ENCODE measurements around the gene ARF3. TPM values are rescaled to one million over a fixed set of nuclear protein-coding genes. Genes with fewer than 3 reads are reported as not detected.

Gene ARF3
- total RNA-seq, 6 experiments from 2014 or later: 186 to 213 (median 203) TPM

GRCh38 chr12:48993787-48994186 is 36.5 kb upstream of the ARF3 start:
- Mint-ChIP-seq H3K9me3 (no peaks in the 10 kb centered on the region), H3K4me3 (no peak overlapping the region), H3K27me3 (ENCODE audit: insufficient read depth) (peaks cover 31% of the 10 kb centered on the region), H3K36me3 (ENCODE audit: low read depth) (no peaks in the 10 kb centered on the region), H3K27ac (no peak overlapping the region), H3K4me1 (ENCODE audit: low read depth) (peaks cover 22% of the 10 kb centered on the region)
- no peak for TF ChIP-seq CTCF (IDR thresholded peaks at IDR 0.05)
- no peak for DNase-seq

- no peaks in the 10 kb centered on the region for H3K9me3 Mint-ChIP-seq
- no peak overlapping the region for H3K4me3 Mint-ChIP-seq
- H3K27ac Mint-ChIP-seq: no peak overlapping the region
- TF ChIP-seq CTCF (IDR thresholded peaks at IDR 0.05): no peak
- DNase-seq: no peak
- peaks cover 22% of the 10 kb centered on the region for H3K4me1 Mint-ChIP-seq (ENCODE audit: low read depth)
- peaks cover 46% of the 10 kb centered on the region for H3K27me3 Mint-ChIP-seq (ENCODE audit: insufficient read depth)
- no peaks in the 10 kb centered on the region for H3K36me3 Mint-ChIP-seq (ENCODE audit: low read depth)
Observed at GRCh38 chr12:48991247-48992050, 34.2 kb upstream of the ARF3 start.

- Mint-ChIP-seq H3K9me3 (no peaks in the 10 kb centered on the region), H3K4me1 (ENCODE audit: low read depth) (peaks cover 19% of the 10 kb centered on the region), H3K36me3 (ENCODE audit: low read depth) (no peaks in the 10 kb centered on the region), H3K27ac (no peak overlapping the region), H3K4me3 (no peak overlapping the region), H3K27me3 (ENCODE audit: insufficient read depth) (peaks cover 51% of the 10 kb centered on the region)
- no peak for DNase-seq
- TF ChIP-seq CTCF (IDR thresholded peaks at IDR 0.05): no peak
Observed at GRCh38 chr12:48990552-48990951, 33.3 kb upstream of the ARF3 start.

- peaks cover 57% of the 10 kb centered on the region for H3K27me3 Mint-ChIP-seq (ENCODE audit: insufficient read depth)
- H3K36me3 Mint-ChIP-seq (ENCODE audit: low read depth): no peaks in the 10 kb centered on the region
- no peaks in the 10 kb centered on the region for H3K9me3 Mint-ChIP-seq
- H3K4me3 Mint-ChIP-seq: no peak overlapping the region
- H3K4me1 Mint-ChIP-seq (ENCODE audit: low read depth): no peaks in the 10 kb centered on the region; the same call in 1 of the 2 replicates
- peak; percentile 97 for TF ChIP-seq CTCF (IDR thresholded peaks at IDR 0.05)
- no peak overlapping the region for H3K27ac Mint-ChIP-seq
- DNase-seq: peak; percentile 25
Observed at GRCh38 chr12:48988030-48988649, 30.9 kb upstream of the ARF3 start.

- H3K27ac Mint-ChIP-seq: no peak overlapping the region
- no peak for DNase-seq
- no peak overlapping the region for H3K4me3 Mint-ChIP-seq
- H3K9me3 Mint-ChIP-seq: no peaks in the 10 kb centered on the region
- no peak for TF ChIP-seq CTCF (IDR thresholded peaks at IDR 0.05)
- peaks cover under 1% of the 10 kb centered on the region; the same call in 1 of the 2 replicates for H3K36me3 Mint-ChIP-seq (ENCODE audit: low read depth)
- peaks cover 70% of the 10 kb centered on the region for H3K27me3 Mint-ChIP-seq (ENCODE audit: insufficient read depth)
- peaks cover under 1% of the 10 kb centered on the region for H3K4me1 Mint-ChIP-seq (ENCODE audit: low read depth)
Observed at GRCh38 chr12:48986720-48987291, 29.5 kb upstream of the ARF3 start.
